ENCODE data around the gene RECK. TPM values are rescaled to one million over a fixed set of nuclear protein-coding genes. Genes with fewer than 3 reads are reported as not detected.

RECK gene
- total RNA-seq, 1 experiment from 2014 or later: 10.3 TPM

GRCh38 chr9:36140086-36141084 lies 103.7 kb downstream of the RECK start:
- Histone ChIP-seq H3K14ac (ENCODE audit: insufficient read depth, low read length) (no peak overlapping the region), H3K27me3 (ENCODE audit: insufficient read depth, low read length) (peaks cover 24% of the 10 kb centered on the region), H3K9me3 (ENCODE audit: control insufficient read depth, low read depth, low read length) (no peaks in the 10 kb centered on the region), H3K23me2 (ENCODE audit: insufficient read length, low read depth, low read length, poor library complexity, severe bottlenecking) (peaks cover 14% of the 10 kb centered on the region), H4K5ac (ENCODE audit: insufficient read length, low read depth, low read length) (no peak overlapping the region), H2BK12ac (ENCODE audit: insufficient read length, low read depth, low read length) (no peak overlapping the region), H3K56ac (ENCODE audit: insufficient read length, low read depth, low read length) (no peak overlapping the region), H4K91ac (ENCODE audit: insufficient read length, low read depth, low read length) (no peak overlapping the region), H3K23ac (ENCODE audit: insufficient read length, low read depth, low read length) (no peak overlapping the region), H3K9ac (ENCODE audit: extremely low read depth, insufficient read length, low read length) (no peak overlapping the region), H4K20me1 (ENCODE audit: control insufficient read depth, insufficient read depth, insufficient read length) (no peaks in the 10 kb centered on the region), H2BK120ac (ENCODE audit: low read depth, low read length, poor library complexity, severe bottlenecking) (no peak overlapping the region), H3K4ac (ENCODE audit: low read depth, low read length) (no peak overlapping the region), H3T11ph (ENCODE audit: low read length) (no peak overlapping the region), H3K79me2 (ENCODE audit: insufficient read depth, low read length) (no peaks in the 10 kb centered on the region), H3K79me1 (ENCODE audit: insufficient read depth, low read depth, low read length, poor library complexity, severe bottlenecking) (no peaks in the 10 kb centered on the region), H2AFZ (ENCODE audit: low read length) (no peak overlapping the region), H3K27ac (ENCODE audit: insufficient read length, low read depth, low read length) (no peak overlapping the region), H4K8ac (replicated peaks; ENCODE audit: insufficient read length, low read depth, low read length) (no peak overlapping the region), H3K18ac (ENCODE audit: insufficient read length, low read depth, low read length) (no peak overlapping the region), H3K4me2 (ENCODE audit: insufficient read depth, insufficient read length, low read length) (no peak overlapping the region), H3K4me1 (ENCODE audit: insufficient read depth, low read length) (no peaks in the 10 kb centered on the region), H2BK20ac (ENCODE audit: low read depth, low read length, poor library complexity, severe bottlenecking) (no peak overlapping the region), H2BK5ac (ENCODE audit: insufficient read length, low read length) (no peak overlapping the region), H2AK5ac (ENCODE audit: insufficient read length, low read length) (no peak overlapping the region), H2BK15ac (ENCODE audit: low read depth, low read length) (no peak overlapping the region)
- Mint-ChIP-seq H3K4me3 (no peak overlapping the region), H3K4me1 (peaks cover 16 to 24% of the 10 kb centered on the region in 2 experiments), H3K36me3 (ENCODE audit: insufficient read depth in 1 of 3, low read depth in 3 of 3) (peaks cover 1 to 6% (median 3%) of the 10 kb centered on the region in 3 experiments; a peak in 6 of 7 replicates), H3K9me3 (peaks cover 2 to 3% of the 10 kb centered on the region in 2 experiments), H3K27me3 (ENCODE audit: low read depth) (peaks cover 72% of the 10 kb centered on the region), H3K27ac (no peak overlapping the region; a peak in 1 of 7 replicates)
- TF ChIP-seq CTCF (conservative IDR thresholded peaks at IDR 0.05): no peak
- no peak for DNase-seq
- no CpG with 5 or more reads among the region's 11 CpGs for WGBS (ENCODE audit: extremely low coverage, insufficient read length, low lambda C conversion rate)

Measured in H9 (cell line).